NT2/D1 (cell line): ENCODE data around the gene TRAK1.

Source experiments
- SUZ12 ChIP-seq: IDR thresholded peaks from 2 replicates; pipeline ENCODE4 v1.6.1; 2011; ENCODE audit not compliant: insufficient read length, insufficient read depth; ENCODE audit errors: extremely low read depth
- YY1 ChIP-seq: IDR thresholded peaks from 2 replicates; pipeline ENCODE4 v1.6.1; 2011; ENCODE audit not compliant: insufficient read length, insufficient read depth
- ZNF274 ChIP-seq: IDR thresholded peaks from 2 replicates; pipeline ENCODE4 v1.6.1; 2011; ENCODE audit warnings: mild to moderate bottlenecking, low read depth, low read length

GRCh38 chr3:42085641-42086376 is 5.3 kb upstream of the TRAK1 start:
- TF ChIP-seq ZNF274 (no peak), YY1 (no peak), SUZ12 (no peak)
